Mesendoderm (in vitro differentiated cells): ENCODE data around the gene WNK2.

Experiments
- DNase-seq: peaks from one replicate; pipeline ENCODE4 v3.0.0; 2013
- H2AK5ac ChIP-seq: 2 replicates; pipeline ENCODE4 v1.6.1; 2013; ENCODE audit warnings: low read length, inconsistent platforms
- H2BK120ac ChIP-seq: 2 replicates; pipeline ENCODE4 v1.6.1; 2013; ENCODE audit warnings: low read depth, mild to moderate bottlenecking, low read length, moderate library complexity, mixed read lengths
- H2BK15ac ChIP-seq: replicated peaks from 2 replicates; pipeline ENCODE4 v1.6.1; 2013; ENCODE audit warnings: low read depth, mild to moderate bottlenecking, moderate library complexity
- H2BK5ac ChIP-seq: 2 replicates; pipeline ENCODE4 v1.6.1; 2013; ENCODE audit warnings: low read length, inconsistent platforms
- H3K18ac ChIP-seq: 2 replicates; pipeline ENCODE4 v1.6.1; 2013; ENCODE audit warnings: mild to moderate bottlenecking, low read length, mixed read lengths
- H3K23ac ChIP-seq: one replicate; pipeline ENCODE4 v1.6.1; 2013; ENCODE audit warnings: low read length
- H3K27ac ChIP-seq: 2 replicates; pipeline ENCODE4 v1.5.1; 2013; ENCODE audit warnings: low read depth, mild to moderate bottlenecking, inconsistent platforms, low read length, moderate library complexity
- H3K27me3 ChIP-seq: 2 replicates; pipeline ENCODE4 v1.6.1; 2013; ENCODE audit warnings: low read length, control low read depth, mild to moderate bottlenecking, inconsistent platforms; ENCODE audit not compliant: insufficient read depth, poor library complexity
- H3K36me3 ChIP-seq: 2 replicates; pipeline ENCODE4 v1.6.1; 2013; ENCODE audit warnings: low read length, inconsistent platforms; ENCODE audit not compliant: control insufficient read depth, insufficient read depth
- H3K4ac ChIP-seq: one replicate; pipeline ENCODE4 v1.6.1; 2013; ENCODE audit warnings: low read depth, mild to moderate bottlenecking, low read length, moderate library complexity
- H3K4me1 ChIP-seq: 2 replicates; pipeline ENCODE4 v1.6.1; 2013; ENCODE audit warnings: low read depth, low read length, inconsistent platforms; ENCODE audit not compliant: control insufficient read depth
- H3K4me2 ChIP-seq: 2 replicates; pipeline ENCODE4 v1.6.1; 2013; ENCODE audit warnings: low read length
- H3K4me3 ChIP-seq: 2 replicates; pipeline ENCODE4 v1.5.1; 2013; ENCODE audit warnings: mild to moderate bottlenecking, low read length
- H3K56ac ChIP-seq: one replicate; pipeline ENCODE4 v1.6.1; 2013; ENCODE audit warnings: low read length
- H3K79me1 ChIP-seq: 2 replicates; pipeline ENCODE4 v1.6.1; 2013; ENCODE audit warnings: low read length, inconsistent platforms
- H3K79me2 ChIP-seq: 2 replicates; pipeline ENCODE4 v1.6.1; 2013; ENCODE audit warnings: mild to moderate bottlenecking, low read length; ENCODE audit not compliant: control insufficient read depth, insufficient read depth
- H3K9ac ChIP-seq: 2 replicates; pipeline ENCODE4 v1.6.1; 2013; ENCODE audit warnings: low read length, inconsistent platforms
- H4K5ac ChIP-seq: one replicate; pipeline ENCODE4 v1.6.1; 2013; ENCODE audit warnings: low read length
- H4K8ac ChIP-seq: one replicate; pipeline ENCODE4 v1.6.1; 2013; ENCODE audit warnings: low read depth, mild to moderate bottlenecking, control low read depth, low read length, moderate library complexity
- WGBS: extraction: QIAGEN DNeasy Blood & Tissue Kit; methylation state at CpG from one replicate; pipeline ENCODE4 v1.1.7; 2013; ENCODE audit warnings: low lambda C conversion rate, missing lambda C conversion rate; ENCODE audit not compliant: insufficient coverage; ENCODE audit errors: extremely low coverage; 5-methylcytosine and 5-hydroxymethylcytosine counted together

Gene WNK2

DNA sequence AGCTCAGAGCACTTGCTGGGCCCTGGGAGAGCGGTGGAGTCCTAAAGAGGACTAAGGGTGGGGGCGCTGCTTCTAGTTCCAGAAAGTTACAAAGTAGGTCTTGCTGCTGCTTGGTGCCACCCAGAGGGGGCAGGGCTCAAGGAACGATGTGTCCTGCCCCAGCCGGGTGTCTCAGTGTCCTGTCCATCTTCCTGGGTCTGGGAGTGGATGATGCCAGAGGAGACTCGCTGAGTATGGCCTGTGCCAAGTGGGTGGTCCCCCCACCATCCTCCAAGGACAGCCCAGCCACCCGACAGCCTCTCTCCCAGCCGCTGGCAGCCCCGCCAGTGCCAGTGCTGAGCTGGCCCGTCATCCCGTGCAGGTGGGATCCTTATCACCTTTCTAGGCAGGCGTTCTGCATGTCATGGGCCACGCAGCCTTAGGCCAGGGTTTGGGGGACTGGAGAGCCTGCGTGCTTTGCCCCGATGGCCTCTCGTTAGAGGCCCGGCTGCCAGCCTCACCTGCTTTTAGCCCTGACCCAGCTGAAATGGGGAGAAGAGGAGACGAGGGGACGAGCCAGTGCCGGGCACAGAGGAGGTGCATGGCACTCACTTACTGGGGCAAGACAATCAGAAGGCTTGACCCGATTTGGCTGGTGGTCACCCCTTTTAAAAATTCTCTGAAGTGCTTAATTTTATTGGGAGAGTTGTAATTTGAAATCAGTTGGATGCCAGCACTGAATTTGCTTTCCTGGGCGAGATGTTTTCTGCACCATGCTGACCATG, 5.6 kb downstream of the WNK2 start:
- no peak overlapping the region for H2BK120ac ChIP-seq
- WGBS = no CpG with 5 or more reads among the region's 21 CpGs
- H3K56ac ChIP-seq = no peak overlapping the region
- H2AK5ac ChIP-seq = no peak overlapping the region
- no peaks in the 10 kb centered on the region for H3K79me2 ChIP-seq
- no peak overlapping the region for H3K27ac ChIP-seq
- no peak overlapping the region for H4K8ac ChIP-seq
- H3K27me3 ChIP-seq = no peaks in the 10 kb centered on the region
- H3K4ac ChIP-seq = no peak overlapping the region
- H4K5ac ChIP-seq = no peak overlapping the region
- H3K4me1 ChIP-seq = no peaks in the 10 kb centered on the region
- H3K4me2 ChIP-seq = no peak overlapping the region
- H2BK5ac ChIP-seq = no peak overlapping the region
- no peak overlapping the region for H3K18ac ChIP-seq
- DNase-seq = no peak
- no peak overlapping the region for H3K23ac ChIP-seq
- no peak overlapping the region for H3K4me3 ChIP-seq
- no peaks in the 10 kb centered on the region for H3K36me3 ChIP-seq
- no peaks in the 10 kb centered on the region for H3K79me1 ChIP-seq
- H2BK15ac ChIP-seq = no peak overlapping the region
- no peak overlapping the region for H3K9ac ChIP-seq

DNA sequence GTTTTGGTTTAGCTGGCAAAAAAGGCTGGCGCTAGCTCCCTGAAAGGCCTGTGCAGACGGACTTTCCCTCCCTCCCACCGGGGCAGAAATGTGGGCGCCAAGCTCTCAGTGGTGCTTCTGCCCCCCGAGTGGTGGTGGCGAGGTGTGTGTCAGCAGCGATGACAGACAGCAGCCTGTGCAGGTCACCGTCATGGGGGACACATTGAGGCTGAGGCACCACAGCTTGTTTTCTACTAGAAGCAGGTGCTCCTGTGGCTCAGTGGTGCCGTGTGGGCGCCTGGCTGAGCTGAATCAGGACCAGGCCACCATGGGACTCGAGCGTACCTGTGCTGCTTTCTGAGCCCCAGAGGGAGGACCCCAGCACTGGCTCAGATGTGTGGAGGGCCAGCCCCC, 6.2 kb downstream of the WNK2 start:
- H3K4me3 ChIP-seq = no peak overlapping the region
- H3K9ac ChIP-seq = no peak overlapping the region
- H3K4me2 ChIP-seq = no peak overlapping the region
- no peaks in the 10 kb centered on the region for H3K79me1 ChIP-seq
- no peak for DNase-seq
- H4K8ac ChIP-seq = no peak overlapping the region
- H2AK5ac ChIP-seq = no peak overlapping the region
- no peak overlapping the region for H2BK5ac ChIP-seq
- H4K5ac ChIP-seq = no peak overlapping the region
- H3K23ac ChIP-seq = no peak overlapping the region
- no peak overlapping the region for H2BK120ac ChIP-seq
- H3K4ac ChIP-seq = no peak overlapping the region
- H3K79me2 ChIP-seq = no peaks in the 10 kb centered on the region
- H2BK15ac ChIP-seq = no peak overlapping the region
- H3K27ac ChIP-seq = no peak overlapping the region
- no peaks in the 10 kb centered on the region for H3K27me3 ChIP-seq
- H3K18ac ChIP-seq = no peak overlapping the region
- H3K36me3 ChIP-seq = no peaks in the 10 kb centered on the region
- H3K4me1 ChIP-seq = no peaks in the 10 kb centered on the region
- no CpG with 5 or more reads among the region's 12 CpGs for WGBS
- no peak overlapping the region for H3K56ac ChIP-seq

DNA sequence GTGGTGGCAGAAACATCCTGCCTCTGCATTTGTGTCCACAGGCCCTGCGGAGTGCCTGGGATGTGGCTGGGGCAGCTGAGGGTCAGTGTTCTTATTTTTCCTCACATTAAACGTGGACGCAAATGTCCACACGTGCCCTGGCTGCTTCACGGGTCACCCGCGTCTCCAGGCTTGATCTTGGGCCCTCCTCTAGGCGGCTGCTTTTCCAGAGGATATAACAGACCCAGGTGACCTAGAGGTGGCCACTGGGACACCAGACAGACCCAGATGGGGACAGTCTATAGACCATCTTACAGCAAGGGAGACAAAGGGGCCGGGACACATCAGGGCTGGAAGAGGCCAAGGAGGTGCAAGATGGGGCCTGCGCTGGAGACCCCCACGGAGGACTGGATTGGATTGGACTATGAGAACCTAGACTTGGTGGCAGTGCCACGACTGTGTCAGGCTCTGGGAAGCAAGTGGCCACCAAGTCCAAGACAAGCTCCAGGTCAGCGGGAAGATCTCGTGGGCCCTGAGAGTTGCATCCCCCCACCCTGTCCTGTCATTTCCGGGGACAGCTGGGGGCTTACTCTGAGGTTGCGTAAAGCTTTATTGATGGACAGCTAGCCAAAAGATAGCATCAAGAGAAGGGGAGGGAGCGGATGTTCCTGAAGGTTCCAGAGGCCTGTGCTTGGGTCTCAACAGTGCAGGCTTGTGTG, 6.9 kb downstream of the WNK2 start:
- H3K9ac ChIP-seq = no peak overlapping the region
- no peaks in the 10 kb centered on the region for H3K36me3 ChIP-seq
- no peak overlapping the region for H3K4me3 ChIP-seq
- no peaks in the 10 kb centered on the region for H3K4me1 ChIP-seq
- no peak overlapping the region for H3K56ac ChIP-seq
- H2BK15ac ChIP-seq = no peak overlapping the region
- no CpG with 5 or more reads among the region's 17 CpGs for WGBS
- no peak overlapping the region for H3K4ac ChIP-seq
- H3K27me3 ChIP-seq = no peaks in the 10 kb centered on the region
- no peak overlapping the region for H2BK120ac ChIP-seq
- H3K4me2 ChIP-seq = no peak overlapping the region
- H2AK5ac ChIP-seq = no peak overlapping the region
- H3K79me1 ChIP-seq = no peaks in the 10 kb centered on the region
- H3K79me2 ChIP-seq = no peaks in the 10 kb centered on the region
- no peak overlapping the region for H3K18ac ChIP-seq
- no peak overlapping the region for H4K8ac ChIP-seq
- no peak for DNase-seq
- no peak overlapping the region for H4K5ac ChIP-seq
- no peak overlapping the region for H3K27ac ChIP-seq
- H2BK5ac ChIP-seq = no peak overlapping the region
- no peak overlapping the region for H3K23ac ChIP-seq

DNA sequence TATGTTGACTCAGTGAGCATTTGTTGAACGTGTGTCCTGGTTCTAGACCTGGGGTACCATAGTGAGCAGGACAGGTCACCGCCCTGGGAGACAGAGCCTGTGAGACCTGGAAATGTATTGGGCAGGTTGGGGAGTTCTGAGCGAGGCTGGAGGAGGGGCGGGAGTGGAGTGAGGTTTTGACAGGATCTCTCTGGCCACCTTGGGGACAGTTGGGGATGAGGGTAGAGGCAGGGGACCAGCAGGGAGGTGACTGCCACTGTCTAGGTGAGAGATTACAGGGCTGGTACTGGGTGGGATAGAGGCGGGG, 7.4 kb downstream of the WNK2 start:
- Histone ChIP-seq H4K8ac (no peak overlapping the region), H3K36me3 (no peaks in the 10 kb centered on the region), H2BK120ac (no peak overlapping the region), H3K4me2 (no peak overlapping the region), H3K23ac (no peak overlapping the region), H3K79me2 (no peaks in the 10 kb centered on the region), H3K27me3 (no peaks in the 10 kb centered on the region), H3K27ac (no peak overlapping the region), H4K5ac (no peak overlapping the region), H3K4me1 (no peaks in the 10 kb centered on the region), H3K79me1 (no peaks in the 10 kb centered on the region), H3K56ac (no peak overlapping the region), H3K9ac (no peak overlapping the region), H3K18ac (no peak overlapping the region), H2BK15ac (no peak overlapping the region), H3K4ac (no peak overlapping the region), H2AK5ac (no peak overlapping the region), H3K4me3 (no peak overlapping the region), H2BK5ac (no peak overlapping the region)
- no peak for DNase-seq
- WGBS = no CpG with 5 or more reads among the region's 5 CpGs

DNA sequence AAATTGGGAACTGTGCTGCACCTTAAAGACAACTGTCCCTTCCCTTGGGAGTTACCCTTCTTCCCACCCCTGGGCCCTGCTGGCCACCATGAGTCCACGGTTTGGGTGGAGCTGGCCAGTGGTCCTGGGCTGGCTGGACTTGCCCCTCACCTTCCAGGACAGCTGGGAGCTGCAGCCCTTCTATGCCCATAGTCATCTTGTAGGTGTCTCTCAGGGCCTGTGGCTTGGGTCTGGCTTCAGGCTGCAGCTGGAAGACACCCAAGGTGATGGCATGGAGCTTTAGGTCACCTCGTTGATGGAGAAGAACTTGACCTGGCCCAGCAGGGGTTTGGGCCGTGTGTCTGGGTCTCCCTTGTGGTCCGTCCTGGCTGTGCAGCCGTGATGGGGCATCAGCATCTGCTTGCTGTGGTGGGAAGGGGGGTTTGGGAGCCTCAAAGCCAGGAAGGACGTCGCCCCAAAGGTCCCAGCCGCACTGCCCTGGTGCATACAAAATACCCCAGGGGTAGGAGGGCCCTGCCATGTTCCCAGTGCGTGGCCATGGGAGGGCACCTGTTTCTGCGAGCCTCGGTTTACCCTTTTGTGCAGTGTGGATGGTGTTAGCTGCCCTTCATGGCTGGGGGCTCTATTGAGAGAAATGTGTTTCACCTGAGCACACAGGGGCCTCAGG, 8.9 kb downstream of the WNK2 start:
- H3K9ac ChIP-seq = no peak overlapping the region
- no CpG with 5 or more reads among the region's 11 CpGs for WGBS
- H3K23ac ChIP-seq = no peak overlapping the region
- H2BK15ac ChIP-seq = no peak overlapping the region
- H3K4me1 ChIP-seq = no peaks in the 10 kb centered on the region
- no peak overlapping the region for H3K56ac ChIP-seq
- H2AK5ac ChIP-seq = no peak overlapping the region
- no peak overlapping the region for H4K8ac ChIP-seq
- no peak for DNase-seq
- no peak overlapping the region for H3K4ac ChIP-seq
- no peak overlapping the region for H2BK5ac ChIP-seq
- H3K79me1 ChIP-seq = peaks cover 2% of the 10 kb centered on the region
- H3K79me2 ChIP-seq = no peaks in the 10 kb centered on the region
- no peak overlapping the region for H3K4me2 ChIP-seq
- H2BK120ac ChIP-seq = no peak overlapping the region
- no peak overlapping the region for H3K4me3 ChIP-seq
- H3K27ac ChIP-seq = no peak overlapping the region
- H4K5ac ChIP-seq = no peak overlapping the region
- H3K36me3 ChIP-seq = no peaks in the 10 kb centered on the region
- no peak overlapping the region for H3K18ac ChIP-seq
- no peaks in the 10 kb centered on the region for H3K27me3 ChIP-seq
